Tibial nerve (tissue), 4 donors: ENCODE measurements around the gene SLAMF8.

Source experiments
- EP300 ChIP-seq, 2 donors: sonication (generic); formaldehyde crosslinking; IDR thresholded peaks; one replicate each; pipeline ENCODE4 v1.6.1; 2017; ENCODE audit warnings: antibody characterized with exemption in 2 of 2, mild to moderate bottlenecking in 1 of 2
- POLR2A ChIP-seq, 2 donors: fragments of 450-650 bp; IDR thresholded peaks; one replicate each; pipeline ENCODE4 v1.6.1; 2017; ENCODE audit warnings: antibody characterized with exemption in 2 of 2, mild to moderate bottlenecking in 2 of 2, moderate library complexity in 2 of 2
- TF ChIP-seq, protein P1 (sequence below), 5 experiments: fragments of 200-600 bp in 3 of 5; fragments of 450-650 bp in 2 of 5; sonication (generic) in 3 of 5; IDR thresholded peaks; one replicate each; pipeline ENCODE4 v1.5.1; 2016 to 2019; ENCODE audit warnings: antibody characterized with exemption in 5 of 5, mild to moderate bottlenecking in 3 of 5, moderate library complexity in 2 of 5

- TF ChIP-seq, protein P1, sequence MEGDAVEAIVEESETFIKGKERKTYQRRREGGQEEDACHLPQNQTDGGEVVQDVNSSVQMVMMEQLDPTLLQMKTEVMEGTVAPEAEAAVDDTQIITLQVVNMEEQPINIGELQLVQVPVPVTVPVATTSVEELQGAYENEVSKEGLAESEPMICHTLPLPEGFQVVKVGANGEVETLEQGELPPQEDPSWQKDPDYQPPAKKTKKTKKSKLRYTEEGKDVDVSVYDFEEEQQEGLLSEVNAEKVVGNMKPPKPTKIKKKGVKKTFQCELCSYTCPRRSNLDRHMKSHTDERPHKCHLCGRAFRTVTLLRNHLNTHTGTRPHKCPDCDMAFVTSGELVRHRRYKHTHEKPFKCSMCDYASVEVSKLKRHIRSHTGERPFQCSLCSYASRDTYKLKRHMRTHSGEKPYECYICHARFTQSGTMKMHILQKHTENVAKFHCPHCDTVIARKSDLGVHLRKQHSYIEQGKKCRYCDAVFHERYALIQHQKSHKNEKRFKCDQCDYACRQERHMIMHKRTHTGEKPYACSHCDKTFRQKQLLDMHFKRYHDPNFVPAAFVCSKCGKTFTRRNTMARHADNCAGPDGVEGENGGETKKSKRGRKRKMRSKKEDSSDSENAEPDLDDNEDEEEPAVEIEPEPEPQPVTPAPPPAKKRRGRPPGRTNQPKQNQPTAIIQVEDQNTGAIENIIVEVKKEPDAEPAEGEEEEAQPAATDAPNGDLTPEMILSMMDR (IDR thresholded peaks at IDR 0.05) = no peak
- no peak for TF ChIP-seq POLR2A (IDR thresholded peaks at IDR 0.05)
- no peak for TF ChIP-seq EP300 (IDR thresholded peaks at IDR 0.05)
Measured at GRCh38 chr1:159849626-159850366, 23.1 kb downstream of the SLAMF8 start.
